HG03558 (cell line): ENCODE data around the gene PPM1A.

Experiments used
- ATAC-seq: cut with Tn5 transposase; IDR thresholded peaks from one replicate; pipeline ENCODE4 v1.9.1; 2021; ENCODE audit warnings: moderate number of reproducible peaks; ENCODE audit not compliant: unreplicated experiment; ENCODE audit errors: extremely low read depth

Gene PPM1A

DNA sequence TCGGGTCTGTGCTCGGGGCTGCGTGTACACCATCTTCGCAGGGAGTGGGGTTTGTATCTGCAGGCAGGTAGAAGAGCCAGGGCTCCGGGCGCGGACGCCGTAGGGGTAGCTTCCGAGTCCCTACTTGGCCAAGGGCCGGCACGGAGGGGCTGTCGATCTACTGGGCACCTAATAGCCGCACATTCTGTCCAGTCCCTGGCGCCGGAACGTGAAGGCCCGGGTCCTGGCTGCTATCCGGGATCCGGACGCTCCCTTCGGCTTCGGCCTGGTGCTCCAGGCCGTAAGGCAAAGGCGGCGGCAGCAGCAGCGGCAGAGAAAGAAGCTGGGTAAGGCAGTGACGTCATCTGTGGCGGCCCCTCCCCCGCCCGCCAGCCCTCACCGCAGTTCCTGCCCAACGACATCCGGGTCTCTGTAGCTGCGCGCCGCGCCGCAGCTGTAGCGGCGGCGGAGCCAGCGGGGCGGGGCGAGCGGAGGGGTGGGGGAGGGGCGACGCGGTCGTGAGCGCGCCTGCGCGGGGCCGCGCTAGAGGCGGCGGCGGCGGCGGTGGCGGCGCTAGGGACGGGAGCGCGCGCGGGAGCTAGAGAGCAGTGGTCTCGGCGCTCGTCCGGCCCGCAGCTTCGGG, at the start of gene PPM1A:
PPM1A (plus strand) TSS at position 525 of the 622 bp plus-strand sequence. CDS start 33,483 bp downstream, outside the sequence.
- ATAC-seq, result peak; percentile 41

GRCh38 chr14:60199321-60199720, 49.7 kb upstream of the PPM1A start:
- no peak for ATAC-seq

GRCh38 chr14:60204104-60204842, 44.7 kb upstream of the PPM1A start:
- peak; percentile 61 for ATAC-seq

- ATAC-seq, result peak; percentile 26
These were observed 43.9 kb upstream of the PPM1A start for GRCh38 chr14:60204843-60205774.

- ATAC-seq, result no peak
These were observed 42.8 kb upstream of the PPM1A start for GRCh38 chr14:60206249-60206670.

GRCh38 chr14:60206837-60207533, 42.0 kb upstream of the PPM1A start:
- ATAC-seq, result peak; percentile 27

DNA sequence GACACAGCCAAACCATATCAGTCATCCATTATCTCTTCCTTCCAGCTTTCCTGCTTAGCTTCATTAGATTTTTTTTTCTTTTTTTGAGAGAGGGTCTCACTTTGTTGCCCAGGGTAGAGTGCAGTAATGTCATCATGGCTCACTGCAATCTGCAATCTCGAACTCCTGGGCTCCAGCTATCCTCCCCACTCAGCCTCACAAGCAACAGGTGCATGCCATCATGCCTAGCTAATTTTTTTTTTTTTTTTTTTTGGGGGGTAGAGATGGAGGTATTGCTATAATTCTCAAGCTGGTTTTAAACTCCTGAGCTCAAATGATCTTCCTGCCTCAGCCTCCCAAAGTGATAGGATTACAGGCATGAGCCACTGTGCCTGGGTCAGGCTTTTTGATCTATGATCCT, 38.3 kb upstream of the PPM1A start:
- no peak for ATAC-seq

DNA sequence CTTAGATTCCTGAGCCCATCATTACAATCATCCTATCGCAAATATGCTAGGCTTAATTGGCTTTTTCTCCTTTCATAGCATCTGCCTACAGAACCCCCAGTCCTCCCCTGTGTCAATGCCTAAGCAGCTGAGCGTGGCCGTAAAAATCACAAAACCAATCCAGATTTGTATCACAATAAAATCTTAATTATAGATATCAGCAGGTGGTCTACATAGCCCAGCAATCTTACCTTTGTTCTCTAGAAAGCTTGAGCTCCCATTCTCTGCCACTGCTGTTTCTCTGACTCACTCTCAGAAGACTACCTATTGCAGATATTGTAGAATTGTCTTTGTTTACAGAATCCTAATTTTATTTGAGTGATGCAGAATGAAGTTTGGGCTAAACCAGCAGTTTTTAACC, 37.9 kb upstream of the PPM1A start:
- no peak for ATAC-seq

- peak; percentile 85 for ATAC-seq
These were observed 36.3 kb upstream of the PPM1A start for GRCh38 chr14:60212503-60213371.

- no peak for ATAC-seq
These were observed 35.0 kb upstream of the PPM1A start for GRCh38 chr14:60214003-60214402.

DNA sequence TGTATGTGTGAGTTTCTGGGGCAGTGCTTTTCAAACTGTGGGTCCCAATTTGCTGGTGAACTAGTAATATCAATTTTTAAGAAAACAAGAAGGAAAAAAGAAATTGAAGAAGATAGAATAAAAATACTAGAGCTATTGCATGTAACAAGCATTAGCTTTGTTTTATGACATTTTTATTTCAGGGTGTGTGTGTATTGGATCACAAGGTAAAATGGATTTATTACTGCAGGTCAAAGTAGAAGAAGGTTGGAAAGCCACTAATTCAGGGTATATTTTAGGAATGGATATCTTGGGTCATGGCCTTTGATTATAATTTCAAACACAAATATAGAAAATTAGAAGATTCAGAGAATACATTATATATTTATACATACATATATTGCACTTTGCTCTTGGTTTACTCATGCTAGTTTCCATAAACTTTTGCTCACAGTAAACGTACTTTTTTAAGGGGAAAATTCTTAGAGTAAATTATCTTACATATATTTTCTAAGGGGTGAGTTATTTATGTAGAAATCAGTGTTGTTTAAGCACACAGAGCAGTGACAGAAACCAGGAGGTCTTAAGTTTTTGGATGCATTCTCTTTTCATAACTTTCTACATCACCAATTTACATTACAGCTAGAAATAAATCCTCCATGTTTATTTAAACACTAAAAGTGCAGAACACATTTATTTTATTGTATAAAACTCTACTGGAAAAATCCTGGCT, 34.5 kb upstream of the PPM1A start:
- ATAC-seq, result no peak

- ATAC-seq, result no peak
These were observed 33.9 kb upstream of the PPM1A start for GRCh38 chr14:60215127-60215444.

DNA sequence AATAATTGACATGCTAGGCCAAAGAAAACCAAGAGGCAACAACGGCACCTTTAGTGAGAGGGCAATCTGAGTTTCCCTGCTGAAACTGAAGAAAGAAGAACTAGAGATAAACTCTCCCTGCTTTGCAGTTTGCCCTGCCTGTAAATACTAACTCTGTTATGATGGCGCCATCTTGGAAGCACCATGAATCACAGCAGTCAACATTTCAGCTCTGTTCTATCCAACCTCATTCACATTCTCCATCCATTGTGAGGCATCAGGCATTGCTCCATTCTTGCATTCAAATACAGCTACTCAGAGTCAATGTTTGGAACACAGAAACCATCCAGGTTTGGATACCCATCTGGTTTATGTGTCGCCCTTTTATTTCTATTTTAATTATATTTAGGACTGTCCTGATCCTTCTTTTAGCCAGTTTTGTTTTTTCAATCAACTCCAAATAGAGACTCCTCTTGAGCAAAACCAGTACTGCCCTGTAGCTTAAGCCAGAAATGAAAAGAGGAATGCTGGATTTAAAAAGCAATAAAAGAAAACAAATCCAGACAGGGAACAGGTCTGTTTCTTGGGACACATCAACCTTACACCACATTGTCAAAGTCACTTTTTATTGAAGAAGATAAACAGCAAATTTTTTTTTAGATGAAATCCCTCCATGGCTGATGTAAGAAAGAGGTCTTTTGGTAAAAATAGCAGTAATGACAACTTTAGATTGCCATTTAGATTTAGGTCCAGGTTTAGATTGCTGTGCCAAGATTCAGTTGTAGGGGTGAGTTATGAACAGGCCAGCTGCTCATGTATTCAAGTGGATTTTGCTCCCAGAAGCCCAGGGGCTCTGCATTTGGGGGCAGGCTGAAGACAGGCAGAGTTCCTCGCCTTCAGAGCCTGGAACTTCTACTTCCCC, 33.3 kb upstream of the PPM1A start:
- no peak for ATAC-seq

DNA sequence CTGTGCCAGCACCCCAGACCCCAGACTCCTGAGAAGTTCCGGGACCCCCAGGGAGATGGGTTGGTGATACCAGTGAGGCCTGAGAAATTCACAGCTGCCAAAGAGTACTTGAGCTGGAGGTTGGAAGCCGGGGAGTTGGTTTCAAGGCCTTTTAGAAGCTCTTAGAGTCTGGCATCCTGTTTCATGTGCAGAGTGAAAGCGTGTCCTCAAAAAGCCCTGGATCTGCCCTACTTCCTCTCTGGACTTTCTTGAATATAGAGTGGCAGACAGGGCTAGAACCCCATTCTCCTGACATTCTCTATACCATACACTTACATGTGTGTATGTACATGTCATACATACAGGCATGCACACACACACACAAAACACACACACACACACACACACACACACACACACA, 31.3 kb upstream of the PPM1A start:
- no peak for ATAC-seq

DNA sequence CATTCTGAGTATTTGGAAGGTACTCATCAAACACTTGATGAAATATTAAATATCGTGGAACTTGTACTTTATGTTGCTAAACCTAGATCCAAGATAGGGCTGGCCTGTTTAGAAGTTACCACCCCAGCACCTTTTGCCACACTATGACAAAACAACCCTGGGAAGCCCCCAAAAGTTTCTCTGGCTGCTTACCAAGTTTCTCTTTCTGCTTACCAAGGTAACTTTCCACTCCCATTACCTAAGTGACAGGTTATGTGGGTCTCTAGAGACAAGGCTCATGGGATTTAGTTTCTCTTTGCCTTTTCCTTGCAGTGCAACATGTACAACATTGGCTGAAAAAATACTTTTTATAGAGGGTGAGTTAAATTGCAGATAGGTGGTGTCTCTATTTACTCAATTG, 28.9 kb upstream of the PPM1A start:
- peak; percentile 65 for ATAC-seq

- no peak for ATAC-seq
These were observed 28.1 kb upstream of the PPM1A start for GRCh38 chr14:60220917-60221316.

DNA sequence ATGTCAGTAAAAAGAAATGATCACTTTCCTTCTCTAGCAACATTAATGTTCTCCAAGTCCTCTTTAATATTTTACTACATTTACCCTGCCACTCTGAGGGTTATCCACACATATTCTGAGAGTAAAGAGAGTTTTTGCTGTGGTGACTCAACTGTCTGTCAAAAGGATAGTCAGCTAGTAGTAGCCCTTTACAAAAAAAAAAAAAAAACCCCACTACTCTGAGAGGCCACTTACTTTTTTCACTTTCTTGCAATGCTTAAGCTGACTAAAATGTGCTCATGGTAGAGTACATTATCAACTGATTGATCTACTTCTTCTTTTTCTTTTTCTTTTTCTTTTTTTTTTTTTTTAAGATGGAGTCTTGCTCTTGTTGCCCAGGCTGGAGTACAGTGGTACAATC, 27.6 kb upstream of the PPM1A start:
- no peak for ATAC-seq

- no peak for ATAC-seq
These were observed 26.2 kb upstream of the PPM1A start for GRCh38 chr14:60222820-60223219.
